Measurements from ENCODE around the gene TWIST1. TPM values are rescaled to one million over a fixed set of nuclear protein-coding genes. Genes with fewer than 3 reads are reported as not detected.

The TWIST1 gene
- total RNA-seq, 4 donors from 2014 or later = 4.0 to 12.7 (median 10.5) TPM

DNA sequence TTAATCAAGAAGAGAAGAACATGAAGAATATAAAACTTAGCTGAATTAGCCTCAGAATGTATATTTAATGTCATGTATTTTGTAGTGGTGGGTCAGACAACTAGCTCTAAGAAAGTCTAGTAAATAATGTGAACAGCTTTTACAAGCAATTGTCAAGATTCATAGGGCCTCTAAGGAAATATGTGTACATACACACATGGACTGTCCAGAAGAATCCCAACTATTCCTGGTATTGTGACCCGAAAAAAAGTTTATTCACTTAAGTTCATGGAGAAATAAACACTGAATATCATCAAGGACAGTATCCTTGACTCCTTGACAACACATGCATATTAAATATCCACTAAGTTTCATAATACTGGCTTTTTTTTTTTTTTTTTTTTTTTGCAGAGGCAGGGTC lies 11.4 kb upstream of the TWIST1 start:
- Histone ChIP-seq H3K9me3 (no peaks in the 10 kb centered on the region), H3K36me3 (no peaks in the 10 kb centered on the region), H3K27ac (no peak overlapping the region), H3K4me1 (no peaks in the 10 kb centered on the region), H3K4me3 (no peak overlapping the region), H3K27me3 (peaks cover 24% of the 10 kb centered on the region)
- no peak for DNase-seq (ENCODE audit: low spot score in 2 of 2)
- no peak for TF ChIP-seq POLR2AphosphoS5 (IDR thresholded peaks at IDR 0.05)
- no peak for TF ChIP-seq EP300 (IDR thresholded peaks at IDR 0.05)
- TF ChIP-seq, protein P1, sequence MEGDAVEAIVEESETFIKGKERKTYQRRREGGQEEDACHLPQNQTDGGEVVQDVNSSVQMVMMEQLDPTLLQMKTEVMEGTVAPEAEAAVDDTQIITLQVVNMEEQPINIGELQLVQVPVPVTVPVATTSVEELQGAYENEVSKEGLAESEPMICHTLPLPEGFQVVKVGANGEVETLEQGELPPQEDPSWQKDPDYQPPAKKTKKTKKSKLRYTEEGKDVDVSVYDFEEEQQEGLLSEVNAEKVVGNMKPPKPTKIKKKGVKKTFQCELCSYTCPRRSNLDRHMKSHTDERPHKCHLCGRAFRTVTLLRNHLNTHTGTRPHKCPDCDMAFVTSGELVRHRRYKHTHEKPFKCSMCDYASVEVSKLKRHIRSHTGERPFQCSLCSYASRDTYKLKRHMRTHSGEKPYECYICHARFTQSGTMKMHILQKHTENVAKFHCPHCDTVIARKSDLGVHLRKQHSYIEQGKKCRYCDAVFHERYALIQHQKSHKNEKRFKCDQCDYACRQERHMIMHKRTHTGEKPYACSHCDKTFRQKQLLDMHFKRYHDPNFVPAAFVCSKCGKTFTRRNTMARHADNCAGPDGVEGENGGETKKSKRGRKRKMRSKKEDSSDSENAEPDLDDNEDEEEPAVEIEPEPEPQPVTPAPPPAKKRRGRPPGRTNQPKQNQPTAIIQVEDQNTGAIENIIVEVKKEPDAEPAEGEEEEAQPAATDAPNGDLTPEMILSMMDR (IDR thresholded peaks at IDR 0.05) = no peak
- TF ChIP-seq POLR2A (IDR thresholded peaks at IDR 0.05) = no peak
- 77% methylated on average over 1 of the region's 1 CpG for WGBS

GRCh38 chr7:19121977-19122588 lies 4.6 kb upstream of the TWIST1 start:
- no peak overlapping the region for H3K27ac ChIP-seq
- 42% methylated on average over 2 of the region's 2 CpGs for WGBS
- H3K36me3 ChIP-seq = no peaks in the 10 kb centered on the region
- H3K4me1 ChIP-seq = peaks cover 18% of the 10 kb centered on the region
- no peak overlapping the region for H3K4me3 ChIP-seq
- H3K9me3 ChIP-seq = no peaks in the 10 kb centered on the region
- TF ChIP-seq POLR2AphosphoS5 (IDR thresholded peaks at IDR 0.05) (no peak), POLR2A (IDR thresholded peaks at IDR 0.05) (no peak), EP300 (IDR thresholded peaks at IDR 0.05) (no peak)
- TF ChIP-seq, protein P1 (IDR thresholded peaks at IDR 0.05) = peak; percentile 24 to 26
- no peak for DNase-seq (ENCODE audit: low spot score in 2 of 2)
- peaks cover 63% of the 10 kb centered on the region for H3K27me3 ChIP-seq

- WGBS = 18% methylated on average over 10 of the region's 10 CpGs
- H3K36me3 ChIP-seq = no peaks in the 10 kb centered on the region
- no peak for DNase-seq (ENCODE audit: low spot score in 2 of 2)
- H3K27ac ChIP-seq = peak overlapping the region; percentile 89
- peak overlapping the region; percentile 74 for H3K4me3 ChIP-seq
- peaks cover 28% of the 10 kb centered on the region for H3K4me1 ChIP-seq
- no peak for TF ChIP-seq POLR2AphosphoS5 (IDR thresholded peaks at IDR 0.05)
- TF ChIP-seq, protein P1 (IDR thresholded peaks at IDR 0.05) = no peak
- TF ChIP-seq POLR2A (IDR thresholded peaks at IDR 0.05) = no peak
- no peak for TF ChIP-seq EP300 (IDR thresholded peaks at IDR 0.05)
- H3K9me3 ChIP-seq = no peaks in the 10 kb centered on the region
- H3K27me3 ChIP-seq = peaks cover 76% of the 10 kb centered on the region
Measured at GRCh38 chr7:19119870-19120486, 2.5 kb upstream of the TWIST1 start.

GRCh38 chr7:19119372-19119771 lies 1.9 kb upstream of the TWIST1 start:
- Histone ChIP-seq H3K27me3 (peaks cover 76% of the 10 kb centered on the region), H3K4me1 (peaks cover 28% of the 10 kb centered on the region), H3K36me3 (no peaks in the 10 kb centered on the region), H3K9me3 (no peaks in the 10 kb centered on the region), H3K4me3 (peak overlapping the region; percentile 74), H3K27ac (peak overlapping the region; percentile 89)
- 22% methylated on average over 8 of the region's 8 CpGs for WGBS
- DNase-seq (ENCODE audit: low spot score in 2 of 2) = no peak
- TF ChIP-seq EP300 (IDR thresholded peaks at IDR 0.05) = no peak
- no peak for TF ChIP-seq POLR2A (IDR thresholded peaks at IDR 0.05)
- no peak for TF ChIP-seq POLR2AphosphoS5 (IDR thresholded peaks at IDR 0.05)
- TF ChIP-seq, protein P1 (IDR thresholded peaks at IDR 0.05) = no peak

- no peak for DNase-seq (ENCODE audit: low spot score in 2 of 2)
- H3K36me3 ChIP-seq = no peaks in the 10 kb centered on the region
- H3K4me1 ChIP-seq = peaks cover 28% of the 10 kb centered on the region
- peak overlapping the region; percentile 74 for H3K4me3 ChIP-seq
- H3K27ac ChIP-seq = peak overlapping the region; percentile 89
- H3K27me3 ChIP-seq = peaks cover 76% of the 10 kb centered on the region
- no peaks in the 10 kb centered on the region for H3K9me3 ChIP-seq
- TF ChIP-seq POLR2AphosphoS5 (IDR thresholded peaks at IDR 0.05) = no peak
- no peak for TF ChIP-seq POLR2A (IDR thresholded peaks at IDR 0.05)
- no peak for TF ChIP-seq EP300 (IDR thresholded peaks at IDR 0.05)
- TF ChIP-seq, protein P1 (IDR thresholded peaks at IDR 0.05) = no peak
- 5% methylated on average over 28 of the region's 28 CpGs for WGBS
Measured at GRCh38 chr7:19118636-19119371, 1.4 kb upstream of the TWIST1 start.
